T47D (cell line): ENCODE results near the gene SIRT2.

Experiments used
- DNase-seq, 2 experiments: peaks; one replicate each; pipeline versions ENCODE4 v3.0.0 to v3.0.0-alpha.2; 2011 to 2012; ENCODE audit warnings: low read depth in 1 of 2, low spot score in 1 of 2
- JUND ChIP-seq: IDR thresholded peaks from 2 replicates; pipeline ENCODE4 v1.6.1; 2012; ENCODE audit warnings: low read depth
- in situ Hi-C: cut with HindIII; loops from 2 replicates; pipeline ENCODE4 v1.10.0; 2016; ENCODE audit warnings: low sequenced_read_pairs, low pct_unique_long_range_greater_than_20kb

SIRT2 gene

GRCh38 chr19:38841180-38841766, 58.1 kb downstream of the SIRT2 start:
- no peak for TF ChIP-seq JUND
- in situ Hi-C loops, result no loop called here

GRCh38 chr19:38840583-38840968, 58.8 kb downstream of the SIRT2 start:
- TF ChIP-seq JUND, result no peak
- in situ Hi-C loops, result no loop called here
- no peak for DNase-seq

More at GRCh38 chr19:38841180-38841766, 58.1 kb downstream of the SIRT2 start:
- DNase-seq, result no peak

DNA sequence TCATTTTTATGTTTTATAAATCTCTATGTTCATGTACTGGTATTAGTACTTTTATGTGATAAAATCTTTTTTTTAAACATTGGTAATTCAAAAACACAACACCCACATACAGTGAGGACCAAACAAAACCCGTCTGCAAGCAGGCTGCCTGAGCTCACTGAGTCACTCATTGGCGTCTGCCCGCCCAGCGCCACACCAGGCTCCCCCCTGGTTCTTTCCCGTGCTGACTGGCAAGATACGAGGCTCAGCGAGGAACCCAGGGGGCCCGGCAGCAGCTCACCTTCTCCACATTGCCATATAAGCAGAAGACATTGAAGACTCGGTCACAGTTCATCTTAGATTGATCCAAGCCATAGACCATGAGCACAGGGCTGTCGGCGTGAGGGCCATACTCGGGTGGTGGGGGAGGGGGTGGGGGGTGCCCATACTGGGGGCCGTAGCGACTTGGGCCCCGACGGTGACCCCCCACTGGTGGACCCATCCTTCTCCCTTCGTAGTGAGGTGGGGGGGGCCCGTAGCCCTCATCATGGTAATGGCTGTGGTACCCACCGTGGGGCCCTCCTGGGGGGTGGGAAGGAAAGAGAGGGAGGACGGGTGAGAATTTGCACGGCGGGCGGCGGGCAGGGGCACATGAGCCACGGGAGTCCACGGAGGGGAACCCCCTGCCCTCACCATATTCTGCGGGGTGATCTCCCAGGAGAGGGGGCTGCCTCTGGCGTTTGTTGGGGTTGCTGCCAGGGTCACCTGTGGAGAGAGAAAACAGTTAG, 59.4 kb downstream of the SIRT2 start:
- TF ChIP-seq JUND, result no peak
- DNase-seq, result no peak
- in situ Hi-C loops, result no loop called here

DNA sequence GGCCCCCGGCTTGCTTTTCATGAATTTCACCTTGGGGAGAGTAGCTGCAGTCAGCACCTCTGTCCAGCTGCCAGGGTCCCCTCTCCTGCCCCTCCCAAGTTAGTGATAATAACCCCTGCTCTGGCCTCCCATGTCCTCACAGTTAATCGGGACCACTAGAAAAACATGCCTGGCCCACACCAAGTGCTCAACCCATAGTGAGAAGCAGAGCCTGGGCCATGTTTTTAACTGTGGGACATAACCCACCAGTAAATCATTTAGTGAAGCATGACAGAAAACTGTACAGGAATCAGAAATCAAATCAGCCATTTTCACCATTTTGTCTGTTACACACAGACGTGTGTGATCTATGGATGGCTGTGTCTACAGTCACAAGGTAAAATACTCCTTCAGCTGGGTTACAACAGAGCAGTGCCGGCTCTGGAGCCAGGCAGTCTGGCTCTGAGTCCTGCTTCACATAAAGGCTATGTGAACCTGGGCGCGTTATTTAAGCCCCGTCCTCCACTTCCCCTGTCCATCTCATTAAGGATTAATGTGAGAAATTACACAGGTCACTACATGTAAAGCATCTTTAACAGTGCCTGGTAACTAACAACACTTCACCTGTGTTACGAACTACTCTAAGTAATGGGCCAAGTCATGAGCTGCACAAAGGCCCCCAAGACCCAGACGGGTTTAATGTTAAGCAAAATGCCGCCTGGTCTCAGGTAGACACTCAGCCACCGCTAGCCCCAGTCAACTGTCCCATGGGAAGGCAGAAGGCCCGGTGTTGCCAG, 60.2 kb downstream of the SIRT2 start:
- no peak for TF ChIP-seq JUND
- no peak for DNase-seq
- in situ Hi-C loops, result no loop called here

DNA sequence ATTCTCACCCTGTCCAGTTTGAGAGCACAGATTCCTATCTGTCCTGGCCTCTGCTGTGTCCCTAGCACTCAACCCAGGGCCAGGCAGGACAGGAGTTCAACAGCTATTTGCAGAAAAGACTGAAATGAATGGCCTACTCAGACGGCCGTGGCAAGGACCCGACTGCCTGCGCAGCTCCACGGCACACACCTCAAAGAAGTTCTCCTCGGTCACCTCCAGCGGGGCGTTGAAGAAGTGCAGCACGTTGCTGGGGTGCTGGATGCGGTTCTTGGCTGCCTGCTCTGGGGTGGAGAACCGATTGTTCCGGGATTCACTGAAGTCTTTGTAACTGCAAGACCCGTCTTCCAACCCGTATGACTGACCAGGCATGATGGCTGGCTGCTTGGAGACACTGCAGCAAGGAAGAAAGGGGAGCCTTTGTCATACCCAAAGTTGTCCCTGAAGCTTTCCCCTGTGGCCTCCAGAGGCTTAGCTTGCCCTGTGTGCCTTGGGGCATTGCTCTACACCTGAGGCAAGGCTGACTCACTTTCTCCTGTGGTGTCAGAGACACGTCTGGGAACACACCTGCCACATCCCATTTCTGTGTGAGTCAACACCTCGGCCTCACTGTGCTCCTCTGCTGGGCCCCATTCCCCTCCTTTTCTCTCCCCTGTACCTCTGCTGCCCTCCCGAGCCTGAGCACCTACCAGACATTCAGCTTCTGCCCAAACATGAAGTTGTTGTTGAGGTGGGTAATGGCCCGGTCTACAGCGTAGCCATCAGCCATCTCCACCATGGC, 61.0 kb downstream of the SIRT2 start:
- in situ Hi-C loops, result no loop called here
- no peak for TF ChIP-seq JUND
- peak in 1 of 2 experiments; percentile 68 for DNase-seq

- in situ Hi-C loops, result no loop called here
- TF ChIP-seq JUND, result peak; percentile 71
- DNase-seq, result peak; percentile 50 to 97
Observed at GRCh38 chr19:38837656-38838121, 61.7 kb downstream of the SIRT2 start.

DNA sequence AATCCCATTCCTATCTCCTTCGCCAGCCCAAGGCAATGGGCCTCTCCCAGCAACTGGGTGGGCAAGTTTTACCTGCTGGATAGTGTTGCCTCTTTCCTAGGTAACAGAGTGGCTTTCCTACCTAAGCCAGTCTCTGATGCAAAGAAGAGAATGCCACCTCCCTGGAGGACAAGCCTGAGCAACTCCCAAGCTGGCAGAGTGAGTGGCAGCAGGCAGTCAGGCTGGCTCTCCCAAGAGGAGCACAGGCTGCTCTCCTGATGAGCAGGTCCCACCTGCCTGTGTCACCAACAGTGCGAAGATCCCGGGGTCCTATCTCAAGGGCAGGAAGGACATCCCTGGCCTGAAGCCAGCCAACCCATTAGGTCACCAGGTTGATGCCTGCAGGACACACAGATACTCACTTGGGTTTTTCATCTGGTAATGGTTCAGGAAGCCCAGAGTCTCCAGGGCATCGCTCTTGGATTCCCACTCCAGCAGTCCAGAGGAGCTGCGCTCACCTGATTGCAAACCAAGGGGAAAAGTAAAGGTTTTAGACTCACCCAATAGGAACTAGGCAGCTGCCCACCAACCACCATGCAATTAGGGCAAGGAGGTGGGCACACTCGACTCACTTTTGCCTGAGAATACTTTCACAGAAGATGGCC, 62.3 kb downstream of the SIRT2 start:
- in situ Hi-C loops, result no loop called here
- DNase-seq, result peak in 1 of 2 experiments; percentile 66
- no peak for TF ChIP-seq JUND

DNA sequence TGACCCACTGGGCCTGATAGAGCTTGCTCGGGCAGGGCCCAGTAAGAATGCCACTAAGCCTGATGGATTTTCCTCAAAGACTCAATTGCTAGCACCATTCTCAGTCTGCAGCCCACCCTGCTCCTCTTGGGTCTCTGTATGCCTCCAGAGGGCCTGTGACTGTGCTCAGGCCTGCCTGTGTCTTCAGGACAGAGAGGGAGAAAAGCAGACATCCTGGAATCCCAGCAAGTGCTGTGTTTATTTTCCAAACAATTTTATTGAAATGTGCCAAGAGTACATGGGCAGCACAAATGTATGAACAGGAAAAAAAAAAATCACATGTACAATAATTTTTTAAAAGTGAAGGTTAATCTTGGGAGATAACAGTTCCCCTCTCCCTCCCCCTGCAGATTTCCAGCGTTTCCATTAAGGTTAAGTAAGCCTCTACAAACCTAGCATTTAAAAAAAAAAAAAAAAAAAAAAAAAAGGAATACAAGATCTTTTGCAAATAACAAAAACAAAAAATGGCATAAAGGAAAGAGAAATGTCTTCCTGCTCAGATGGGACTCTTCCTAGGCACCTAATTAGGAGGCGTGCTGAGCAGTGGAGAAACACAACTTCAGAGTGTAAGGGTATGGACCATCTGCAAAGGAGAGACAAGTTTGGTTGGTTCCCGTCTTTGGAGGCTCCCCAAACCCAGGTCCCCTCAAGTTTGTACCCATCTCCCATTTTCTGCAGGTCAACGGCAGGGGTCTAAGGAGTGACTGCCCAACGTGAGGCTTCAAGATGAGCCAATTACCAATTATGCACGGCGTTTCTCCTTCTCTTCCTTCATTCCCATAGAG, 63.0 kb downstream of the SIRT2 start:
- TF ChIP-seq JUND, result no peak
- in situ Hi-C loops, result no loop called here
- no peak for DNase-seq

- in situ Hi-C loops, result no loop called here
- TF ChIP-seq JUND, result no peak
- DNase-seq, result no peak
Observed at GRCh38 chr19:38834590-38834989, 64.8 kb downstream of the SIRT2 start.

DNA sequence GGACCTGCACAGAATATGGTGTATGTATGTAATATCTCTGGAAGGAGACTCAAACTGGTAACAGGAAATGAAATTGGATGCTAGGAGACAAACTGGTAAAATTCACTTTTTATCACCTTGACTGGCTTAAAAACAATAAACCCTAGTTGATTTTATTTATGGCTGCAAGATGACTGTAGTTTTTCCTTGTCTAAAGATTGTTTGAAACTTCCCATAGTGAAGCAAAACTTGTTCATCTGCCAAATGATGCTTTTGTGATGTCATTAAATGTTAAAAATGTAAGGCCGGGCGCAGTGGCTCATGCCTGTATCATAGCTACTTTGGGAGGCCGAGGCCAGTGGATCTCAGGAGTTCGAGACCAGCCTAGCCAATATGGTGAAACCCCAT, 65.3 kb downstream of the SIRT2 start:
- in situ Hi-C loops, result no loop called here
- no peak for DNase-seq
- no peak for TF ChIP-seq JUND

DNA sequence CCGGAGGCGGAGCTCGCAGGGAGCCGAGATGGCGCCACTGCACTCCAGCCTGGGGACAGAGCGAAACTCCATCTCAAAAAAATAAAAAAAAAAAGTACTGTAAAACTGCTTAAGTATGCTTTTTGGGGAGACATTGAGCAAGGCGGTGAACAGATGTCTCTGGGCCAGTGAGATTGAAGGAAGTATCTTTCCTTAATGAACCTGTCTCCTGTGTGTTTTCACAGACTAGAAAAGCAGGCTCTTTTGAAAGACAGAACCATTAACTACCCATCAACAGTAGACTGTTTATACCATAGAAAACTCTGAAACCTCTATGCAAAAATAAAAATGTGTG, 66.4 kb downstream of the SIRT2 start:
- no peak for TF ChIP-seq JUND
- in situ Hi-C loops, result no loop called here
- no peak for DNase-seq

- TF ChIP-seq JUND, result peak; percentile 33; the same call in 1 of the 2 replicates
- peak; percentile 56 to 98 for DNase-seq
- in situ Hi-C loops, result no loop called here
Observed at GRCh38 chr19:38831142-38831605, 68.2 kb downstream of the SIRT2 start.
